Activated T-helper 9 cell treated with anti-CD3 and anti-CD28 coated beads, Interleukin-2, amount 50 U/mL, for 16 hours (primary cell): Measurements from ENCODE around the gene JAML.

ENCODE experiments used
- DNase-seq: peaks from one replicate; pipeline ENCODE4 v3.0.0-alpha.2; 2020; ENCODE audit warnings: low read depth

The JAML gene

GRCh38 chr11:118224511-118225188, at the start of gene JAML:
JAML (minus strand) TSS chr11:118225011; CDS start chr11:118214866, 10,145 bp downstream.
- no peak for DNase-seq

GRCh38 chr11:118274186-118274585, 49.4 kb upstream of the JAML start:
- no peak for DNase-seq

GRCh38 chr11:118272001-118272400, 47.2 kb upstream of the JAML start:
- no peak for DNase-seq

- DNase-seq, result no peak
Measured at GRCh38 chr11:118267486-118267885, 42.7 kb upstream of the JAML start.

DNA sequence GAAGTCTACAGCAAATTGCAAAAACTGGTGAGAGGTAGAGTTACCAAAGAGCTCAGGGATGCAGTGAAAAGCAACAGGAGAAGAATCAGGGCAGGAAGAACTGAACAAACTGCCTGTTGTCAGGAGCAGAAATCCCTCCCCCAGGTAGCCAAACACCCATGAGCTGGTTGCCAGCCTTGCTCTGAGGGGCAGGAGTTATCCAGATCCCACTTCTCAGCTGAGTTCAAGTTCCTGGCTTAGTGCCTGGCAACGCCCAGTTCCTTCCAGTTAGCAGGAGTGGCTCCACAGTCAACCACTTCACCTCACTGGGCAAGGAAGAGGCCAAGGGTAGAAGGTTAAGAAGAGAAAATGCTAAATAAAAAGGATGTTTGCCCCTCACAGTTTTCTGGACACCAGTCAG, 41.1 kb upstream of the JAML start:
- no peak for DNase-seq

GRCh38 chr11:118264569-118265465, 40.0 kb upstream of the JAML start:
- DNase-seq, result no peak

DNA sequence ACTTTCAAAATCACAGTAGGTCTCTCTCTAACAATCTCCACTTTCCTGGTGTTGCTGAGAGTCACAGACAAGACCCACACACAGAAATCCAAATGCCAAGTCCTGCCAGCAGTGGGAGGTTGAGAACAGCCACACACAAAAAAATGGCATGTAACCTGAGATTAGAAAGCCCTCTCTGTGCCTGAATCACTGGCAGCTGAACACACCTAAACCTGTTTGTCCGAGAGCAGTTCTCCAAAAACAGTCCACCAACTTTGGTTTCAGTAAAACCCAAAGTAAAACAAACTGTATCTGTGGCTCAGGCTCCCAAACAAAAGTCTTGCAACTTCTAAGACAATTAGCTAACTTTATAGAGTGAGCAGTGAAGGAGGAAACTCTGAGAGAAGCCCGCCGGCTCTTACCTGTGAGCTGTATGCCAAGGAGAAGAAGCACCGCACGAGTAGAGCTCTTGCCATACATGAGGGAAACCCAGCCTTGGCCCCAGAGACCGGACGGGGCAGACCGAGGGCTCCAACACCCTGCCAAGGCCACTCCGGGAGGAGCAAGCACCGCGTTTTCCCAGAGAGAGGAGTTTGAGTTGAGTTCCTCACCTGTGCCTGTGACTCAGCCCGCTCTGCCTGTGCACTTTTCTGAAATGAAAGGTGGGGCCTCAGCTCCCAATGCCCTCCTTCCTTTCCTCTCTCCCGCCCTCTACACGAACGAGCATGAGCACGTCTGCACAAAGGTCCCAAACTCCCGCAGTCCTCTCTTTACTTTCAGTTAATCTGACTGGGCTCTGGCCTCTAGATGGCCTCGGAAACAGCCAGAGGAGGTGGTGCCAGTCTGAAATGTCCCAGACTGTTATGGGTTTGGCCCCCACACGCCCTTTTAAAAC, 39.1 kb upstream of the JAML start, which contains the start of gene MPZL2:
Gene MPZL2 (minus strand): TSS at position 603 of the 874 bp plus-strand sequence. CDS start 144 bp downstream, at position 459.
- DNase-seq, result no peak

DNA sequence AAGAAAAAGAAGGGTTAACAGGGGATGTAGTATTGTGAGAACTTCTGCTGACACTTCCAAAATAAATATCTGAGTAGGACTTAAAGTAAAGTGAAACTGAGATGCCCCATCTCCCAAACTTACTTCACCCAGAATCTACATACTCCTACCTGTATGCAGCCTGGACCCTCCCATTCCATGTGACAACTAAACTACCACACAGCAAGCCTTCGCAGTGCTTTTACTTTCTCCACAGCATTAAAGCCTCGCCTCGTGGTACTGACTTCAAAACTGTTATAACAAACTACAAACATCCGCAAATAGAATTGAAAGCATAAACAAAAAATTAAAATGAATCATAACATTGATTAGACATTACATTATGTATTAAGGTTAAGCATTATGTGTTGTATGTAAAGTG, 38.3 kb upstream of the JAML start:
- DNase-seq, result no peak

DNA sequence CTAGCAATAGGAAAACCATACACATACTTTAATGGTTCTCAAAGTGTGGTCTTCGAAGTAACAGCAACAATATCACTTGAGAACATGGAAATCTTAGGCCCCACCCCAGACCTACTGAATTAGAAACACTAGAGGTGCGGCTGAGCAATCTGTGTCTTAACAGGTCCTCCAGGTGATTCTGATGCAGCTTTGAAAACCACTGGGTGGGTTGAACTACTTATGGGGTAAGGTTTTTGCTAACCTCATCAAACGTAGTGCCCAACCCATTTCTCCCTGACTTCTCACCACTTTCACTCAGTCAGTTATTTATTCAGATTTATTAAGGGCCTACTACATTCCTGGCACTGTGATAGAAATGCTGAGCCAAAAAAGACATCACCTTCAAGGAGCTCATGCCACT, 35.5 kb upstream of the JAML start:
- DNase-seq, result no peak

- DNase-seq, result no peak
Measured at GRCh38 chr11:118259138-118259537, 34.3 kb upstream of the JAML start.

GRCh38 chr11:118258410-118258809, 33.6 kb upstream of the JAML start:
- DNase-seq, result no peak

DNA sequence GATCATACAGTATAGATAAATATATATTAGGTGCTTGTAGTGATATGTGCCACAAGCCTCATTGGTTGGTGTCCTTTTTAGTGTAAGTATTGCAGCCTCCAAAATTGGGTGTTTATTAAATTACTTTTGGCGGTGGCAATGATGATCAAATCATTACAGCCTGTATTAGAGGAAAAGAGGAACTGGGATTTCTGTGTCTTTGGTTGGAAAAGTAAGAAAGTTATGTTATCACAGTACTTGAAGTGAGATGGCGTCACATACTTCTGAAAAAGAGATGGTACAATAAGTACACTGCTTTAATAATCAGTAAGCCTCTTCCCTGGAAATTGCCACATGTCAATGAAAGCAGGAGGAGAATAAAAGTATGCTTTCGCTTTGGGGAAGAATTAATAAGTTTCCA, 27.9 kb upstream of the JAML start:
- DNase-seq, result no peak

DNA sequence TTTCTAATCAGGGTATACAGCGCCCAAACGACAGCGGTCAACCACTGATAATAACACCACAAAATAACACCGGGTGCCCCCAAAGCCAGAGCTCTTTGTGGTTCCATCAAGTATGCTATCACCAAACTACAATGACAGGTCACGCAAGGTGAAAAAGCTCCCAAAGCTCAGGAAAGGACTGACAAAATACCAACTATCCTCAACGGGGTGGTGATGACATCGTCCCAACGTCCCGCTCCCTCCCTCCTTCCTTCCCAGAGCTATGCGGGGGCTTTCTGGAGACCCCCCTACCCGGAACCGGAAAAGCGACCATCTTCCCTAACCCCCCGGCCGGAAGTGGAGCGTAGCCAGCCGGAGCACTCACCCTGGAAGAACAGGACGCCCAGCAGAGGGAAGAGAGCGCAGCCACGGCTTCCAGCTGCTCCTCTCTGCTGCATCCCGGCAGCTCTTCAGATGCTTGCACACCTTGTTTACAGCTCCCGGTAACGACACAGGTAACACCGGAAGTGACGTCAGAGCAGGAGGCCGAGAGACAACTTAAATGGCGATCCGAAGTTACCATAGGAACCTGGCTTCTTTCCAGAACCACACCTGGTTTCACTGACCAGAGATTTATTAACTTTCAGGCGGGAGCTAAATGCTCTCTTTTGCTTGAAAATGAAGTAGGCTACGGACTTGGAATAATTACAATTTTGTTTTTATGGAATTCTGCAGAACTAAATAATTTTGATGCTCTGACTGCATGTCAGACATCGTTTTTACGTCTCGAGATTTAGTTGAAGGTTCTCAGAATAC, 27.2 kb upstream of the JAML start, which contains the start of gene MPZL3:
Gene MPZL3 (minus strand): TSS at position 508 of the 795 bp plus-strand sequence. CDS start 71 bp downstream, at position 437.
- DNase-seq, result peak; percentile 66

DNA sequence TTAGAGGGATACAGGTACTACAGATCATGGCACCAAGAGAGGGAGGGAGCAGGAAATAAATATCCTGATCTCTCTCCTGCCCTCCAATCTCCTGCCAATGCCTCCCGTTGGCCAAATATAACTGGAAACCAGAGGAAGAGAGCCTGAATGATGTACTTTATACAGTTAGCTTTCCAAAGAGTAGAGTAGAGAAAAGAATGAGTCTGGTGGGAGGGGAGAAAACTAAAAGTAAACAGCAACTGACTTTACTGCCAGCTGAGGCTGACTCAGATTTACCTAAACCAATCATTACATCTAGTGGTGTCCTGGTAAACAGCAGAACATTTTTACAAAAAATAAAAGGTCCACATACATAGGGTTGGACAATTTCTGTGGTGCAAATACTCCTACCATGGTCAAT, 22.2 kb upstream of the JAML start:
- no peak for DNase-seq

GRCh38 chr11:118245936-118246562, 21.2 kb upstream of the JAML start:
- no peak for DNase-seq

DNA sequence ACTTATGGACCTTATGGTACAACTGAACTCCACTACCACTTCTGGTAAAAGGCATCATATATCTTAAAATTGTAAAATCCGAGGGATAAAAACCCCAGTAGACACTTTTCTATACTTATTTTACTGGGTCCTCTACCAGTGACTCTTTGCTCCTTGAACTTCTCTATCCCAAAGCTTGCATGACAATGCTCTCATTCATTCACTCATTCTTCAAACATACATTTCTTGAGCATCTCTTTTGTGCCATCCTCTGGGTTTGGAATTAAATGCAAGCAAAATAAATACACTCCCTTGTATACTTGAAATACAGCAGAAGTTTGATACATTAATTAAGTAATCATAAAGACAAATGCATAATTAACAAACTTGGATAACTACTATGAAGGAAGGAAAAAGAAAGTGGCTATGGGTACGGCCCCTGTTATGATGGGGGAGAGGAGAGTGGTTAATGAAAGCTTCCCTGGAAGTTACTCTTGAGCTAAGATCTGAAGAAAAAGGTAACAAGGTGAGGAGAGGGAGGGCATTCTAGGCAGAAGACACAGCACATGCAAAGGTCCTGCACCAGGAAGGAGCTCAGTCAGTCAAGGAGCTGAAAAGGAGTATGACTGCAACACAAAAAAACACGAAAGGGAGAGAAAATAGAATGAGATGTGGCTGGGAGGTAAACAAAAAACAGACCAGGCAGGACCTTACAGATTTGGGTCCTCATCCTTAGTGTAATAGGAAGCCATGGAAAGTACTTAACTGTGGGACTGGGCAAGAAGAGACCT, 19.4 kb upstream of the JAML start:
- DNase-seq, result no peak

DNA sequence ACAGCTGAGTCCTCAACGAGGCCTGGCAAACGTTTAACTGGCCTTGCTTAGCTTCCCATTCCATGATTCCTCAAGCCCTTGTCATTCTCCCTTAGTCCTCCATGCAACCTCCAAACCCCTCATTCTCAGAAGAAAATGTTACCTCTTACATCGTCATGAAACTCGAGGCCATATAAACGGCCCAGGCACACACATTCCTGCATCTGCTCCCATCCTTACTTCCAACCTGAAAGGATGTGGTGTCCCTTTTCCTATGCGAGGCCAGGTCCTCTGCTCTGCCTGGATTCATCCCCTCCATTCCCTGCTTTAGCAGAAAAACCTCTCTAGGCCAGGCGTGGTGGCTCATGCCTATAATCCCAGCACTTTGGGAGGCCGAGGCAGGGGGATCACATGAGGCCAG, 18.4 kb upstream of the JAML start:
- no peak for DNase-seq

DNA sequence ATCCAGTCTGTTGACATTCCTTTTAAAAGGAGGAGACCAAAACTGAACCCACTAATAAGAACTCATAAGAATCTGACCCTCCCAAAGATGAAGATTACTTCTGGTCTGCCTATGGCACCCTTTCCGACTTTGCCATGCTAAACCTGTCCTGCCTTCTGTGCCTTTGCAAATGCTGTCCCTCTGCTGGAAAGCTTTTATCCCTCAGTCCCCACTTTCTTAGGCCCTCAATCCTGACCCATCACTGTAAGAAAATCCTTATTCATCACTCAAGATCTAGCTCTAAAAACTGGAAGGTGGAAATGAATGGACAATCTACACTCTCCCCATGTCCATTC, 16.9 kb upstream of the JAML start:
- no peak for DNase-seq

GRCh38 chr11:118240999-118241763, 16.4 kb upstream of the JAML start:
- peak; percentile 51 for DNase-seq
